Thyroid gland (tissue), 4 donors: ENCODE measurements around the gene APC.

ENCODE experiments used
- POLR2A ChIP-seq, 2 donors: fragments of 450-650 bp; IDR thresholded peaks; one replicate each; pipeline ENCODE4 v1.6.1; 2017; ENCODE audit warnings: antibody characterized with exemption in 2 of 2, mild to moderate bottlenecking in 2 of 2, moderate library complexity in 1 of 2
- TF ChIP-seq, protein P1 (sequence below), 6 experiments: fragments of 200-600 bp in 3 of 6; fragments of 450-650 bp in 3 of 6; sonication (generic) in 3 of 6; IDR thresholded peaks; one replicate each; pipeline ENCODE4 v1.5.1; 2016 to 2019; ENCODE audit warnings: antibody characterized with exemption in 6 of 6, mild to moderate bottlenecking in 2 of 6, inconsistent platforms in 1 of 6, moderate library complexity in 1 of 6

DNA sequence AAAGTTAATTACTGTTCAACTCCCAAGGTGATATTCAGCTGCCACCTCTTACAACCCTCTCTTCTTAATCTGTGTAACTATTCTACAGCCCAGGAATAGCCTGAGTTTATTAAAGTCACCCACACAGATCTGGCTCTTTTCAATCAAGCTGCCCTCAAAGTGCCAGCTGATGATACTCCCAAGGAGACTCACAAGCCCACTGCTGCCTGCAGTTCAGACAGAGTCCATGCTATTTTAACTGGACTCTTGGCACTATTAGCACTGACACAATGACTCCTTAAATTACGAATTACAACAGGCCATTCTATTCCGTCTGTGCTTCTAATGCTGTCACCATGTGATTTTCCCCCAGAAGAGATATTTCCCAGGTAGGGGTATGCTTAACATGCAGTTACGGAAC is 158.0 kb downstream of the APC start:
- TF ChIP-seq, protein P1, sequence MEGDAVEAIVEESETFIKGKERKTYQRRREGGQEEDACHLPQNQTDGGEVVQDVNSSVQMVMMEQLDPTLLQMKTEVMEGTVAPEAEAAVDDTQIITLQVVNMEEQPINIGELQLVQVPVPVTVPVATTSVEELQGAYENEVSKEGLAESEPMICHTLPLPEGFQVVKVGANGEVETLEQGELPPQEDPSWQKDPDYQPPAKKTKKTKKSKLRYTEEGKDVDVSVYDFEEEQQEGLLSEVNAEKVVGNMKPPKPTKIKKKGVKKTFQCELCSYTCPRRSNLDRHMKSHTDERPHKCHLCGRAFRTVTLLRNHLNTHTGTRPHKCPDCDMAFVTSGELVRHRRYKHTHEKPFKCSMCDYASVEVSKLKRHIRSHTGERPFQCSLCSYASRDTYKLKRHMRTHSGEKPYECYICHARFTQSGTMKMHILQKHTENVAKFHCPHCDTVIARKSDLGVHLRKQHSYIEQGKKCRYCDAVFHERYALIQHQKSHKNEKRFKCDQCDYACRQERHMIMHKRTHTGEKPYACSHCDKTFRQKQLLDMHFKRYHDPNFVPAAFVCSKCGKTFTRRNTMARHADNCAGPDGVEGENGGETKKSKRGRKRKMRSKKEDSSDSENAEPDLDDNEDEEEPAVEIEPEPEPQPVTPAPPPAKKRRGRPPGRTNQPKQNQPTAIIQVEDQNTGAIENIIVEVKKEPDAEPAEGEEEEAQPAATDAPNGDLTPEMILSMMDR (IDR thresholded peaks at IDR 0.05): no peak
- TF ChIP-seq POLR2A (IDR thresholded peaks at IDR 0.05): no peak
